Vagina (tissue), 2 donors: ENCODE measurements around the gene ZMYND10. TPM values are rescaled to one million over a fixed set of nuclear protein-coding genes. Genes with fewer than 3 reads are reported as not detected.

Source experiments
- DNase-seq, 2 donors: peaks; one replicate each; pipeline ENCODE4 v3.0.0-alpha.2; 2017; ENCODE audit errors: extremely low spot score in 2 of 2
- H3K27ac ChIP-seq: fragments of 200-600 bp; sonication (generic); one replicate; pipeline ENCODE4 v1.5.1; 2019
- H3K27me3 ChIP-seq: fragments of 200-600 bp; sonication (generic); one replicate; pipeline ENCODE4 v1.5.1; 2019
- H3K36me3 ChIP-seq, 2 donors: fragments of 200-600 bp; sonication (generic); one replicate each; pipeline ENCODE4 v1.5.1; 2017 to 2019
- H3K4me1 ChIP-seq: fragments of 200-600 bp; sonication (generic); one replicate; pipeline ENCODE4 v1.5.1; 2019
- H3K4me3 ChIP-seq, 2 donors: fragments of 200-600 bp; sonication (generic); 1 replicate in 1 of 2; 2 replicates in 1 of 2; pipeline ENCODE4 v1.5.1; 2016 to 2019
- H3K9me3 ChIP-seq: fragments of 200-600 bp; sonication (generic); one replicate; pipeline ENCODE4 v1.5.1; 2019
- CTCF ChIP-seq, 3 experiments: fragments of 450-650 bp in 2 of 3; fragments of 200-600 bp in 1 of 3; sonication (generic) in 1 of 3; IDR thresholded peaks; one replicate each; pipeline ENCODE4 v1.5.1; 2017 to 2019; ENCODE audit warnings: antibody characterized with exemption in 3 of 3, mild to moderate bottlenecking in 2 of 3, moderate library complexity in 2 of 3
- POLR2A ChIP-seq, 2 donors: fragments of 450-650 bp; IDR thresholded peaks; one replicate each; pipeline ENCODE4 v1.6.1; 2017; ENCODE audit warnings: antibody characterized with exemption in 2 of 2, mild to moderate bottlenecking in 2 of 2, moderate library complexity in 2 of 2
- POLR2AphosphoS5 ChIP-seq, 2 donors: sonication (generic); formaldehyde crosslinking; IDR thresholded peaks; one replicate each; pipeline ENCODE4 v1.9.0; 2017; ENCODE audit warnings: antibody characterized with exemption in 2 of 2, mild to moderate bottlenecking in 2 of 2, low read depth in 1 of 2; ENCODE audit not compliant: insufficient read depth in 1 of 2
- intact Hi-C: fragments of 100-400 bp; cut with DNase I; formaldehyde crosslinking; loops from one replicate; pipeline ENCODE4 v1.15.1; 2023
- total RNA-seq: library from RNA; depleted of rRNA; stranded (reverse); fragments of >200 nt; gene quantifications from one replicate; pipeline ENCODE4 v1.2.3, GENCODE V29; 2016

ZMYND10 gene
- total RNA-seq, 1 donor from 2014 or later: 0.74 TPM

GRCh38 chr3:50304601-50305000 is 40.9 kb downstream of the ZMYND10 start:
- no peak overlapping the region for H3K27ac ChIP-seq
- no peaks in the 10 kb centered on the region for H3K36me3 ChIP-seq
- no peak for TF ChIP-seq POLR2AphosphoS5 (IDR thresholded peaks at IDR 0.05; ENCODE audit: insufficient read depth in 1 of 2, low read depth in 1 of 2)
- TF ChIP-seq POLR2A (IDR thresholded peaks at IDR 0.05): no peak
- no peak for TF ChIP-seq CTCF (IDR thresholded peaks at IDR 0.05)
- peaks cover 40% of the 10 kb centered on the region for H3K4me1 ChIP-seq
- no peaks in the 10 kb centered on the region for H3K9me3 ChIP-seq
- intact Hi-C loops: no loop called here
- no peaks in the 10 kb centered on the region for H3K27me3 ChIP-seq
- DNase-seq: peak in 1 of 2 donors; percentile 82
- no peak overlapping the region for H3K4me3 ChIP-seq

DNA sequence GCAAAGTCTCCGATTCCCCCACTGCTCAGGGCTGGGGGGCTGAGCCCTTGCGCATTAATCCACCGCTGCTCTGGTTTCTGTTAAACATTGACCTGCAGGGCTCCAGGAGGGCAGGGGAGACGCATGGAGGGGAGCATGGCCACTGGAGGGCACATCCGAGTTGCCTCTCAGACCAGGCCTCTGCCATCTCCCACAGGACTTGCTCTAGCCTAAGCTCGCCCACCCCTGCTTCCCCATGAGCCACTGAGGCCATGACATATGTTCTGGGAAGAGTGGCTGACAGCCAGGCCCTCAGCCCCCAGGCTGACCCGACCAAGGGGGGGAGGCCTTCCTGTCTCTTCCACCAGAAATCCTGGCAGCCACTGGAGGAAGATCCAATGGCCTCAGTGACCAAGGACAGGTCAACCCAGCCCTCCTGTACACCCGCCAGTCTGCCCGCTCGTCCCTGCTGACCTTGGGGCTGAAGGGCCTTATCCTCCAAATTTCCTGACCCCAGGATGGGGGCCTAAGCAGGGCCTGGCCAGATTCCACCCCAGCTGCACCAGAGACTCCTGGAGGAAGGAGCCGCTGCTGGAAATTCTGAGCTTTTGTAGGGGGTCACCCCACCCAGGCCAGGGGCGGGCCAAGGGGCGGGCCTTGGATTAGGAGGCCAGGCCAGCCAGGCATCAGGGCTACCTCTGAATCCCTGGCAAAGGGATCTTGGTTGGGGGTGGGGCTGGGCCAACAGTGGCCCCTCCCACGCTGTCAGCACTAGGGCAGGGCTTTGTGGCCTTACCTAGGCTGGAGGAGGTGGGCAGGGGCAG is 42.3 kb downstream of the ZMYND10 start, which contains the start of gene HYAL1:
TSS of gene HYAL1 (minus strand) at position 562 of the 803 bp plus-strand sequence. CDS start 618 bp downstream, outside the sequence.
- Histone ChIP-seq H3K27ac (peak within 1 kb of the TSS; percentile 91), H3K4me1 (peaks cover 46% of the 10 kb centered on the region), H3K36me3 (no peaks in the 10 kb centered on the region), H3K27me3 (no peaks in the 10 kb centered on the region), H3K9me3 (no peaks in the 10 kb centered on the region), H3K4me3 (peak within 1 kb of the TSS; percentile 6 to 25)
- DNase-seq: peak in 1 of 2 donors; percentile 89
- TF ChIP-seq CTCF (IDR thresholded peaks at IDR 0.05) (no peak), POLR2AphosphoS5 (IDR thresholded peaks at IDR 0.05; ENCODE audit: insufficient read depth in 1 of 2, low read depth in 1 of 2) (peak; percentile 47 to 75)
- intact Hi-C loops: no loop called here

DNA sequence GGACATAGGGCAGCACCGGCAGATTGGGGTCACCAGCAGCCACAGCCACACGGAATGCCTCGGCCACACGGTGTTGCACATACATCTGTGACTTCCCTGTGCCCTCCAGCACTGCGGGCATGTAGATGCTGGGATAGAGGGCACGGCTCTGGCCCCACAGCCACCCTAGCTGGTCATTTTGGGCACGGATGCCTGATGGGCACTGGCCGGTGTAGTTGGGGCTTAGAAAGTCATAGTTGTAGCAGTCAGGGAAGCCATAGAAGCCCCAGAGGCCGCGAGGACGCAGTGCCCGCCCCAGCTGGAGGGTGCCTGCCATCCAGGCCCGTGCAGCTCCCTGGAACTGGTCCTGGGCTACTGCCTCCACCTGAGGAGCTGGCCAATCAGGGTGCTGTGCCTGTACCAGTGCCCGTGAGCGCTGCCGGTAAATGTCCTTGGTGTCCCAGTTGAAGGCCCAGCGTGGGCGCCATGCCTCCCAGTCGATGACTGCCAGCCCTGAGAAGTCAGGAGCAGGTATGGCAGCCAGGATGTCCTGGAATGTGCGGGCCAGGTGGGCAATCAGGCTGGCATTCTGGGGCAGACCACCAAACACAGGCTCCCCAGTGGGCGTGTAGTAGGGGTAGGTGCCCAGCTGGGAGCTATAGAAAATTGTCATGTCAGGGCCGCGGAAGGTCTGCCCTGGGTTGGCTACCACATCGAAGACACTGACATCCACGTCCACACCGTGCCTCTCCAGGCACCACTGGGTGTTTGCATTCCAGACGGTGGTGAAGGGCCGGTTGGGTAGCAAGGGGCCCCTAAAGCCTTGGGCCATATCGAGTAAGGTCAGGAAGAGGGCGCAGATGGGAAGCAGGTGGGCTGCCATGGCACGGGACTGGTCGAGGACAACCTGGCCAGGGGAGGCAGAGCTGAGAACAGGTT is 43.2 kb downstream of the ZMYND10 start:
- intact Hi-C loops: no loop called here
- no peak for TF ChIP-seq POLR2A (IDR thresholded peaks at IDR 0.05)
- TF ChIP-seq POLR2AphosphoS5 (IDR thresholded peaks at IDR 0.05; ENCODE audit: insufficient read depth in 1 of 2, low read depth in 1 of 2): no peak
- TF ChIP-seq CTCF (IDR thresholded peaks at IDR 0.05): no peak
- peak overlapping the region; percentile 6 to 25 for H3K4me3 ChIP-seq

GRCh38 chr3:50300681-50301254 is 44.8 kb downstream of the ZMYND10 start:
- TF ChIP-seq POLR2AphosphoS5 (IDR thresholded peaks at IDR 0.05; ENCODE audit: insufficient read depth in 1 of 2, low read depth in 1 of 2): no peak
- TF ChIP-seq CTCF (IDR thresholded peaks at IDR 0.05): no peak
- no peak for TF ChIP-seq POLR2A (IDR thresholded peaks at IDR 0.05)
- intact Hi-C loops: no loop called here
- Histone ChIP-seq H3K36me3 (peaks cover 0 to 5% of the 10 kb centered on the region in 2 donors), H3K4me1 (peaks cover 55% of the 10 kb centered on the region), H3K4me3 (peak overlapping the region in 1 of 2 donors; percentile 47), H3K9me3 (no peaks in the 10 kb centered on the region), H3K27me3 (no peaks in the 10 kb centered on the region), H3K27ac (peak overlapping the region; percentile 91)
- DNase-seq: peak in 1 of 2 donors; percentile 92

More for the DNA sequence above, 43.2 kb downstream of the ZMYND10 start:
- H3K4me1 ChIP-seq: peaks cover 54% of the 10 kb centered on the region
- peak in 1 of 2 donors; percentile 88 for DNase-seq
- H3K36me3 ChIP-seq: peaks cover 0 to under 1% of the 10 kb centered on the region in 2 donors
- peak overlapping the region; percentile 91 for H3K27ac ChIP-seq
- no peaks in the 10 kb centered on the region for H3K27me3 ChIP-seq
- no peaks in the 10 kb centered on the region for H3K9me3 ChIP-seq
